ENCODE data around the gene KHSRP. TPM values are rescaled to one million over a fixed set of nuclear protein-coding genes. Genes with fewer than 3 reads are reported as not detected.
A peak's percentile ranks its signal among the peaks of the same experiment; 100 is the strongest.

The KHSRP gene
- total and polyA plus RNA-seq, 2 of the 13 experiments (the other 11 are each of a cell fraction or from before 2014, with no cell fraction given): 72.1 to 129 TPM

DNA sequence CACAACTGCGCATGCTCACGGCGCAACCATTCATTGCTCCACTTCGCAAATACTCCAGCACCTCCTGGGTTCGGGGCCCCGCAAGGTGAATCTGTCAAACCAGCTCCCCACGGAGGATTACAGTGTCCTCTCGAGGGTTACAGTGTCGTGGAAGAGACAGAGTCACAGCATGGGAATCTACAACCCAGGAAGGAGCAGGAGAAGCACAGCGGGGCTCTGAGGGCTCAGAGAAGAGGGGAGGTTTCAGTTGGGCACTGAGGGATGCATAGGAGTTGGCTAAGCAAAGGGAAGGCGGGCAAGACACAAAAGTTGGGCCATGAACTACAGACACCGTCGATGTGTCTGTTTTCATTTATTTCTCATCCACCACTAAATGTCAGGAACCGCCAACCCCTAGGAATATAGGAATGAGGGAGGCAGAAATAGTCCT lies 30.6 kb downstream of the KHSRP start:
- H3K79me2 ChIP-seq (ENCODE audit: insufficient read depth, low read length): peaks cover 18% of the 10 kb centered on the region
- H3K36me3 ChIP-seq (replicated peaks in 1 of 2; ENCODE audit: control insufficient read depth in 1 of 2, insufficient read depth in 2 of 2, low read length in 2 of 2): peaks cover 2 to 13% of the 10 kb centered on the region in 2 experiments; a peak in 3 of 5 replicates
- intact Hi-C loops (cut with micrococcal nuclease; ENCODE audit: unreplicated experiment): no loop called here
- WGBS (ENCODE audit: low lambda C conversion rate): 32% methylated on average over 9 of the region's 14 CpGs
- no peaks in the 10 kb centered on the region for H3K9me3 ChIP-seq (ENCODE audit: low read length)
- in situ Hi-C loops (cut with HindIII; ENCODE audit: extremely low pct_ligation_motif_present, low pct_unique_long_range_greater_than_20kb): no loop called here
- BruUV-seq (replicated peaks): no TSS peak
- 0 out of 2 replicates have a peak, but pooled peaks have one; percentile 20 for TF ChIP-seq ZNF598 (CRISPR knock-in tag; IDR thresholded peaks at IDR 0.05; ENCODE audit: borderline replicate concordance)
- peak; percentile 49; the same call in 1 of the 2 replicates for TF ChIP-seq ZMYM4 (CRISPR knock-in tag; IDR thresholded peaks at IDR 0.05)
- TF ChIP-seq ZKSCAN8 (CRISPR knock-in tag; IDR thresholded peaks at IDR 0.05; ENCODE audit: borderline replicate concordance): 0 out of 2 replicates have a peak, but pooled peaks have one; percentile 26
- TF ChIP-seq ZNF709 (CRISPR knock-in tag; IDR thresholded peaks at IDR 0.05): 0 out of 2 replicates have a peak, but pooled peaks have one; percentile 8
- TF ChIP-seq ZNF101 (CRISPR knock-in tag; IDR thresholded peaks at IDR 0.05; ENCODE audit: borderline replicate concordance, low read depth): no peak
- TF ChIP-seq MAFK (conservative IDR thresholded peaks at IDR 0.05 in 1 of 2, IDR thresholded peaks at IDR 0.05 in 1 of 2; ENCODE audit: low read length in 2 of 2): no peak
- TF ChIP-seq, protein P1, sequence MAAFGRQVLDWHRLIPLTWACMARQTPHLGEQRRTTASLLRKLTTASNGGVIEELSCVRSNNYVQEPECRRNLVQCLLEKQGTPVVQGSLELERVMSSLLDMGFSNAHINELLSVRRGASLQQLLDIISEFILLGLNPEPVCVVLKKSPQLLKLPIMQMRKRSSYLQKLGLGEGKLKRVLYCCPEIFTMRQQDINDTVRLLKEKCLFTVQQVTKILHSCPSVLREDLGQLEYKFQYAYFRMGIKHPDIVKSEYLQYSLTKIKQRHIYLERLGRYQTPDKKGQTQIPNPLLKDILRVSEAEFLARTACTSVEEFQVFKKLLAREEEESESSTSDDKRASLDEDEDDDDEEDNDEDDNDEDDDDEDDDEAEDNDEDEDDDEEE (CRISPR knock-in tag; IDR thresholded peaks at IDR 0.05): peak; percentile 41; the same call in 1 of the 2 replicates
- TF ChIP-seq ZNF280D (CRISPR knock-in tag; IDR thresholded peaks at IDR 0.05): 0 out of 2 replicates have a peak, but pooled peaks have one; percentile 22
- TF ChIP-seq, protein P2, sequence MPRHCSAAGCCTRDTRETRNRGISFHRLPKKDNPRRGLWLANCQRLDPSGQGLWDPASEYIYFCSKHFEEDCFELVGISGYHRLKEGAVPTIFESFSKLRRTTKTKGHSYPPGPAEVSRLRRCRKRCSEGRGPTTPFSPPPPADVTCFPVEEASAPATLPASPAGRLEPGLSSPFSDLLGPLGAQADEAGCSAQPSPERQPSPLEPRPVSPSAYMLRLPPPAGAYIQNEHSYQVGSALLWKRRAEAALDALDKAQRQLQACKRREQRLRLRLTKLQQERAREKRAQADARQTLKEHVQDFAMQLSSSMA (CRISPR knock-in tag; IDR thresholded peaks at IDR 0.05): 0 out of 2 replicates have a peak, but pooled peaks have one; percentile 25
- TF ChIP-seq, protein P3, sequence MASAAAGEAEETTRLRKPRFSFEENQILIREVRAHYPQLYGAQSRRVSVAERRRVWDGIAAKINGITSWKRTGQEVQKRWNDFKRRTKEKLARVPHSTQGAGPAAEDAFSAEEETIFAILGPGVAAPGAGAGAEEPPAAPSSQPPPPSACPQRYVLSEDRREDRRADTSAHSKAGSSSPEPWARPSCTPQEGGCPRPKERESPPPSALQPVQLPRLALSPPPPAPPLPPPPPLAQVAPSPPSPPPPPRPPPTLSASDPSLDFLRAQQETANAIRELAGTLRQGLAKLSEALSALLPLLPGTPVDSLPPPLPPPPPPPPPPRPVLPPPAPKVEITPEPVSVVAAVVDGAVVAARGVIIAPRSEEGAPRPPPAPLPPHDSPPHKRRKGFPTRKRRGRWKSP (CRISPR knock-in tag; IDR thresholded peaks at IDR 0.05): peak; percentile 49; the same call in 1 of the 2 replicates
- 0 out of 2 replicates have a peak, but pooled peaks have one; percentile 30 for TF ChIP-seq PHF21A (CRISPR knock-in tag; IDR thresholded peaks at IDR 0.05)
- no peak for TF ChIP-seq ZNF550 (CRISPR knock-in tag; IDR thresholded peaks at IDR 0.05; ENCODE audit: borderline replicate concordance)
- peak overlapping the region; percentile 88 for H3K9ac ChIP-seq (ENCODE audit: insufficient read depth, low read depth, low read length)
- CTCF ChIA-PET (ENCODE audit: low intra/inter-chr PET ratio, low total read pairs): no interaction called here
- H3K4me2 ChIP-seq (ENCODE audit: low read depth, low read length): peak overlapping the region; percentile 96
- H3K27me3 ChIP-seq (ENCODE audit: control insufficient read depth in 1 of 2, insufficient read depth in 2 of 2, low read length in 2 of 2): no peaks in the 10 kb centered on the region; a peak in 1 of 5 replicates
- H3K4me3 ChIP-seq (replicated peaks in 1 of 3; ENCODE audit: insufficient read depth in 1 of 3, low read depth in 2 of 3, low read length in 3 of 3): peak overlapping the region; percentile 81 to 99 (median 92)
- POLR2A ChIA-PET: interaction anchor here (1.7 to 5.5 kb wide), 2 partner anchors 8 to 21 kb away, joined by 15 to 45 read pairs; partner anchors contain the start of gene ALKBH7
- no peaks in the 10 kb centered on the region for H4K20me1 ChIP-seq (ENCODE audit: insufficient read depth, low read length)
- H2AFZ ChIP-seq (ENCODE audit: low read length): peak overlapping the region; percentile 70
- FAIRE-seq (no peak), DNase-seq (ENCODE audit: low spot score) (no peak), ATAC-seq (no peak; the same call in 2 of the 3 replicates)
- peaks cover 24% of the 10 kb centered on the region for H3K4me1 ChIP-seq (ENCODE audit: insufficient read depth, low read length)
- H3K27ac ChIP-seq (ENCODE audit: extremely low read length, insufficient read depth, low read length): peak overlapping the region; percentile 65
